LNCAP (cell line): ENCODE measurements around the gene ORAI2.

Source experiments
- CTCF ChIP-seq: fragments of 450-650 bp; IDR thresholded peaks from 2 replicates; pipeline ENCODE4 v1.5.1; 2017; ENCODE audit warnings: mild to moderate bottlenecking

ORAI2 gene

GRCh38 chr7:102416406-102416805 lies 17.0 kb upstream of the ORAI2 start:
- no peak for TF ChIP-seq CTCF

- no peak for TF ChIP-seq CTCF
These were observed 16.3 kb upstream of the ORAI2 start for GRCh38 chr7:102417105-102417504.

GRCh38 chr7:102418592-102418991 lies 14.8 kb upstream of the ORAI2 start:
- TF ChIP-seq CTCF, result no peak

- TF ChIP-seq CTCF, result no peak
These were observed 11.6 kb upstream of the ORAI2 start for GRCh38 chr7:102421706-102422240.

- TF ChIP-seq CTCF, result no peak
These were observed 9.2 kb upstream of the ORAI2 start for GRCh38 chr7:102424129-102424551.

GRCh38 chr7:102424787-102425218 lies 8.6 kb upstream of the ORAI2 start:
- no peak for TF ChIP-seq CTCF

- TF ChIP-seq CTCF, result no peak
These were observed 7.6 kb upstream of the ORAI2 start for GRCh38 chr7:102425639-102426267.
